Measurements from ENCODE around the gene MAPKAPK2. TPM values are rescaled to one million over a fixed set of nuclear protein-coding genes. Genes with fewer than 3 reads are reported as not detected.

MAPKAPK2 gene
- total RNA-seq, 1 donor from 2014 or later: 93.8 TPM

GRCh38 chr1:206719169-206719839, 34.6 kb downstream of the MAPKAPK2 start:
- no peaks in the 10 kb centered on the region for H3K36me3 Mint-ChIP-seq (ENCODE audit: unreplicated experiment)
- peaks cover 3% of the 10 kb centered on the region for H3K9me3 Mint-ChIP-seq (ENCODE audit: unreplicated experiment)
- no peak for TF ChIP-seq CTCF (IDR thresholded peaks at IDR 0.05; ENCODE audit: partially characterized antibody, unreplicated experiment)
- peaks cover 3% of the 10 kb centered on the region for H3K27me3 Mint-ChIP-seq (ENCODE audit: unreplicated experiment)
- DNase-seq: no peak
- H3K4me3 Mint-ChIP-seq (ENCODE audit: unreplicated experiment): no peak overlapping the region
- H3K27ac Mint-ChIP-seq (ENCODE audit: unreplicated experiment): no peak overlapping the region
- peaks cover 37% of the 10 kb centered on the region for H3K4me1 Mint-ChIP-seq (ENCODE audit: low read depth, unreplicated experiment)

- H3K36me3 Mint-ChIP-seq (ENCODE audit: unreplicated experiment): no peaks in the 10 kb centered on the region
- H3K9me3 Mint-ChIP-seq (ENCODE audit: unreplicated experiment): peaks cover 5% of the 10 kb centered on the region
- peaks cover 33% of the 10 kb centered on the region for H3K4me1 Mint-ChIP-seq (ENCODE audit: low read depth, unreplicated experiment)
- DNase-seq: no peak
- TF ChIP-seq CTCF (IDR thresholded peaks at IDR 0.05; ENCODE audit: partially characterized antibody, unreplicated experiment): no peak
- no peak overlapping the region for H3K27ac Mint-ChIP-seq (ENCODE audit: unreplicated experiment)
- peaks cover 6% of the 10 kb centered on the region for H3K27me3 Mint-ChIP-seq (ENCODE audit: unreplicated experiment)
- H3K4me3 Mint-ChIP-seq (ENCODE audit: unreplicated experiment): no peak overlapping the region
These were observed 36.7 kb downstream of the MAPKAPK2 start for GRCh38 chr1:206721454-206721853.

- Mint-ChIP-seq H3K9me3 (ENCODE audit: unreplicated experiment) (peaks cover 5% of the 10 kb centered on the region), H3K27ac (ENCODE audit: unreplicated experiment) (no peak overlapping the region), H3K4me1 (ENCODE audit: low read depth, unreplicated experiment) (peaks cover 38% of the 10 kb centered on the region), H3K27me3 (ENCODE audit: unreplicated experiment) (peaks cover 7% of the 10 kb centered on the region), H3K4me3 (ENCODE audit: unreplicated experiment) (no peak overlapping the region), H3K36me3 (ENCODE audit: unreplicated experiment) (no peaks in the 10 kb centered on the region)
- no peak for TF ChIP-seq CTCF (IDR thresholded peaks at IDR 0.05; ENCODE audit: partially characterized antibody, unreplicated experiment)
- no peak for DNase-seq
These were observed 38.2 kb downstream of the MAPKAPK2 start for GRCh38 chr1:206722751-206723461.

- no peak overlapping the region for H3K27ac Mint-ChIP-seq (ENCODE audit: unreplicated experiment)
- peaks cover 7% of the 10 kb centered on the region for H3K27me3 Mint-ChIP-seq (ENCODE audit: unreplicated experiment)
- no peaks in the 10 kb centered on the region for H3K36me3 Mint-ChIP-seq (ENCODE audit: unreplicated experiment)
- H3K4me3 Mint-ChIP-seq (ENCODE audit: unreplicated experiment): no peak overlapping the region
- H3K4me1 Mint-ChIP-seq (ENCODE audit: low read depth, unreplicated experiment): peaks cover 42% of the 10 kb centered on the region
- no peak for DNase-seq
- H3K9me3 Mint-ChIP-seq (ENCODE audit: unreplicated experiment): peaks cover 5% of the 10 kb centered on the region
- TF ChIP-seq CTCF (IDR thresholded peaks at IDR 0.05; ENCODE audit: partially characterized antibody, unreplicated experiment): no peak
These were observed 38.7 kb downstream of the MAPKAPK2 start for GRCh38 chr1:206723462-206723804.

GRCh38 chr1:206723805-206724472, 39.2 kb downstream of the MAPKAPK2 start:
- no peak for DNase-seq
- no peak overlapping the region for H3K4me3 Mint-ChIP-seq (ENCODE audit: unreplicated experiment)
- H3K27me3 Mint-ChIP-seq (ENCODE audit: unreplicated experiment): peaks cover 7% of the 10 kb centered on the region
- no peaks in the 10 kb centered on the region for H3K36me3 Mint-ChIP-seq (ENCODE audit: unreplicated experiment)
- H3K27ac Mint-ChIP-seq (ENCODE audit: unreplicated experiment): no peak overlapping the region
- H3K9me3 Mint-ChIP-seq (ENCODE audit: unreplicated experiment): peaks cover 5% of the 10 kb centered on the region
- peaks cover 39% of the 10 kb centered on the region for H3K4me1 Mint-ChIP-seq (ENCODE audit: low read depth, unreplicated experiment)
- no peak for TF ChIP-seq CTCF (IDR thresholded peaks at IDR 0.05; ENCODE audit: partially characterized antibody, unreplicated experiment)

Measured in glutamatergic neuron (in vitro differentiated cells).